GM19372 (cell line): ENCODE results near the gene HRNR.

ENCODE experiments used
- ATAC-seq: cut with Tn5 transposase; IDR thresholded peaks from one replicate; pipeline ENCODE4 v1.9.1; 2021; ENCODE audit warnings: mild to moderate bottlenecking, low read depth, moderate library complexity; ENCODE audit not compliant: unreplicated experiment

The HRNR gene

GRCh38 chr1:152189657-152190442 lies 34.1 kb downstream of the HRNR start:
- no peak for ATAC-seq

- no peak for ATAC-seq
Observed at GRCh38 chr1:152188673-152189591, 35.1 kb downstream of the HRNR start.

- no peak for ATAC-seq
Observed at GRCh38 chr1:152186556-152187285, 37.3 kb downstream of the HRNR start.

- no peak for ATAC-seq
Observed at GRCh38 chr1:152185544-152186391, 38.2 kb downstream of the HRNR start.

GRCh38 chr1:152182944-152183361 lies 41.0 kb downstream of the HRNR start:
- no peak for ATAC-seq

GRCh38 chr1:152182431-152182830 lies 41.6 kb downstream of the HRNR start:
- no peak for ATAC-seq

- ATAC-seq = no peak
Observed at GRCh38 chr1:152179566-152179965, 44.4 kb downstream of the HRNR start.

- ATAC-seq = no peak
Observed at GRCh38 chr1:152170287-152170905, 53.6 kb downstream of the HRNR start.

- no peak for ATAC-seq
Observed at GRCh38 chr1:152169366-152170025, 54.5 kb downstream of the HRNR start.

GRCh38 chr1:152168535-152168868 lies 55.5 kb downstream of the HRNR start:
- no peak for ATAC-seq

- no peak for ATAC-seq
Observed at GRCh38 chr1:152167835-152168534, 56.0 kb downstream of the HRNR start.

- ATAC-seq = no peak
Observed at GRCh38 chr1:152166966-152167365, 57.0 kb downstream of the HRNR start.

GRCh38 chr1:152165286-152166077 lies 58.5 kb downstream of the HRNR start:
- ATAC-seq = no peak

- ATAC-seq = no peak
Observed at GRCh38 chr1:152164517-152165136, 59.4 kb downstream of the HRNR start.

- ATAC-seq = no peak
Observed at GRCh38 chr1:152162792-152163463, 61.1 kb downstream of the HRNR start.
